H1 (cell line): ENCODE results near the gene MYBPH. TPM values are rescaled to one million over a fixed set of nuclear protein-coding genes. Genes with fewer than 3 reads are reported as not detected.

Experiments used
- CBX8 ChIP-seq: fragments of 300-800, 300-1000 bp; sonication (generic); IDR thresholded peaks from 2 replicates; pipeline ENCODE4 v1.7.1; 2016; ENCODE audit warnings: low read depth, low read length, borderline replicate concordance
- CHD1 ChIP-seq: IDR thresholded peaks from 2 replicates; pipeline ENCODE4 v1.6.1; 2012; ENCODE audit warnings: low read depth, low read length, improper control_type of control experiment
- EGR1 ChIP-seq: IDR thresholded peaks from 2 replicates; pipeline ENCODE4 v1.6.1; 2011; ENCODE audit warnings: low read depth, low read length, borderline replicate concordance
- EP300 ChIP-seq, 2 experiments: IDR thresholded peaks; 1 replicate in 1 of 2; 2 replicates in 1 of 2; pipeline ENCODE4 v1.6.1; 2011 to 2012; ENCODE audit warnings: low read depth in 2 of 2, low read length in 2 of 2, mild to moderate bottlenecking in 2 of 2, borderline replicate concordance in 1 of 2, inconsistent platforms in 1 of 2, moderate library complexity in 1 of 2
- NRF1 ChIP-seq: IDR thresholded peaks from 2 replicates; pipeline ENCODE4 v1.6.1; 2011; ENCODE audit warnings: mild to moderate bottlenecking, low read depth, low read length, improper control_type of control experiment
- POLR2AphosphoS5 ChIP-seq: IDR thresholded peaks from 2 replicates; pipeline ENCODE4 v1.6.1; 2011; ENCODE audit warnings: low read depth, low read length
- RFX5 ChIP-seq: IDR thresholded peaks from 2 replicates; pipeline ENCODE4 v1.6.1; 2011; ENCODE audit warnings: low read depth, low read length, improper control_type of control experiment, borderline replicate concordance
- polyA plus RNA-seq, 7 experiments: library from polyadenylated mRNA; depleted of rRNA in 3 of 7; stranded (reverse) in 5 of 7; unstranded in 2 of 7; fragments of >200 nt in 5 of 7; fragments of 200-250 nt in 2 of 7; gene quantifications; 1 replicate in 5 of 7; 2 replicates in 1 of 7; 4 replicates in 1 of 7; pipeline versions ENCODE4 v1.2.1 to v1.2.3, GENCODE V29; 2011 to 2013; ENCODE audit warnings: missing spikeins in 2 of 7, mixed read lengths in 2 of 7
- total RNA-seq: library from RNA; stranded (reverse); fragmentation: NEBNext Ultra II Directional; extraction: Animal tissue kit (Norgen Biotek cat#: 25700); gene quantifications from 2 replicates; pipeline ENCODE4 v1.2.1, GENCODE V29; 2021

The MYBPH gene
- total and polyA plus RNA-seq, 2 of the 8 experiments (the other 6 are each of a cell fraction or from before 2014, with no cell fraction given): not detected

DNA sequence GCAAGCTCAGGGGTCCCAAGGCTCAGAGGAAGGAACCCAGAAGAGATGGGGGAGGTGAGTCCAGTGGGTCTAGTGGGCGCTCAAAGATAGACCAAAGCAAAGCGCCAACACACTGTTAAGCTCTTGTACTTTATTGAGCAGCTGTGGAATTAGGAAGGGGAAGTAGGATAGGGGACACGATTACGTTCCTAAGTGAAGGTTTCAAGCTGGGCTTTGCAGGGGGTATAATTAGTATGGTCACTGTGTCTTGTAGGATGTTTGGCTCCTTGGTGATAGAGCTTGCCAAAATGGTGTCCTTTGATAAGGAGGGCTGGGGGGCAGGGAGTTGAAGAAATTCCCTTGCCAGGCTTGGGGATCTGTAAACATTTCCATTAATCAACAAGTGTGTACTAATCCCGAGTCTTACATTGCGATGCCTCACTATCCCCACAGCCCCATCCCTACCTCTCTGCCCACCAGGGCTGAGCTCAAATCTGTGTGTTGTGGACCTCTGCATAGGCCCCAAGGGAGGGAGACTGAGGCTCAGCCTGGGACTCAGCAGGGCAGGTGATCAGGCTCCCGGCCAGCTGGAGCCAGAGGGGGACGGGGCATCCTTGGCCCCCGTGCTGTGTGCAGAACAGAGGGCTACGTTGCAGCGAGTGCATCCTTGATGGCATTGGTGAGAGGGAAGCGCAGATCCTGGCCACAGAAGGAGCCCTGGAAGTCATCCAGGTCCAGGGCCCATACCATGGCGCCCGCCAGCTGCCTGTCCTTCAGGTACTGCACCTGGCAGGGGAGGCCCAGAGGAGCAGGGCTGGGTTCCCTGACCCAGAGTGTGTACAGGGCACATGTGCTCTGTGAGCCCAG lies 3.4 kb upstream of the MYBPH start (continued):
- no peak for TF ChIP-seq EP300 (IDR thresholded peaks at IDR 0.05; ENCODE audit: borderline replicate concordance in 1 of 2, low read depth in 2 of 2, low read length in 2 of 2)
- TF ChIP-seq RFX5: no peak
- no peak for TF ChIP-seq EGR1
- no peak for TF ChIP-seq CHD1
- no peak for TF ChIP-seq CBX8
- TF ChIP-seq POLR2AphosphoS5: no peak
- no peak for TF ChIP-seq NRF1
